Measurements from ENCODE around the gene AGMAT. TPM values are rescaled to one million over a fixed set of nuclear protein-coding genes. Genes with fewer than 3 reads are reported as not detected.

AGMAT gene
- total and polyA plus RNA-seq, 9 of the 15 experiments (the other 6 are each of a cell fraction or from before 2014, with no cell fraction given), result not detected

- TF ChIP-seq NCOR1 (IDR thresholded peaks at IDR 0.05) (0 out of 2 replicates have a peak, but pooled peaks have one; percentile 4), CHCHD3 (CRISPR knock-in tag; IDR thresholded peaks at IDR 0.05) (no peak), SIN3A (IDR thresholded peaks at IDR 0.05; ENCODE audit: borderline replicate concordance in 2 of 2, control insufficient read depth in 1 of 2, low read depth in 2 of 2, low read length in 2 of 2) (peak in 1 of 2 experiments; percentile 69; a peak in 1 of 4 replicates), ZNF436 (CRISPR knock-in tag; IDR thresholded peaks at IDR 0.05) (no peak), MTF1 (CRISPR knock-in tag; IDR thresholded peaks at IDR 0.05; ENCODE audit: borderline replicate concordance) (no peak), TCFL5 (CRISPR knock-in tag; conservative IDR thresholded peaks at IDR 0.05) (no peak), ZBTB2 (IDR thresholded peaks at IDR 0.05) (no peak), GTF2B (IDR thresholded peaks at IDR 0.05; ENCODE audit: extremely low read depth, insufficient read length) (no peak), XRCC4 (IDR thresholded peaks at IDR 0.05; ENCODE audit: extremely low read depth, insufficient read depth, insufficient read length) (no peak), ZNF197 (CRISPR knock-in tag; IDR thresholded peaks at IDR 0.05; ENCODE audit: low read depth) (no peak), SIX5 (IDR thresholded peaks at IDR 0.05; ENCODE audit: borderline replicate concordance in 1 of 2, insufficient read depth in 1 of 2, low read depth in 1 of 2, low read length in 2 of 2) (no peak), MBD1 (CRISPR knock-in tag; IDR thresholded peaks at IDR 0.05) (no peak), ZNF717 (CRISPR knock-in tag; IDR thresholded peaks at IDR 0.05) (no peak), PML (IDR thresholded peaks at IDR 0.05; ENCODE audit: low read length) (peak; percentile 31; the same call in 1 of the 2 replicates), ZNF655 (CRISPR knock-in tag; IDR thresholded peaks at IDR 0.05) (no peak), ATF2 (CRISPR knock-in tag; IDR thresholded peaks at IDR 0.05) (no peak), USF1 (CRISPR knock-in tag; IDR thresholded peaks at IDR 0.05) (no peak), MYC (IDR thresholded peaks at IDR 0.05; ENCODE audit: low read depth, low read length) (0 out of 2 replicates have a peak, but pooled peaks have one; percentile 10), MYC (CRISPR knock-in tag; IDR thresholded peaks at IDR 0.05; ENCODE audit: borderline replicate concordance, low read depth) (no peak), SMARCA5 (IDR thresholded peaks at IDR 0.05) (no peak)
These were observed 60.9 kb downstream of the AGMAT start, which contains the start of gene CASP9 (continued) for GRCh38 chr1:15524021-15524282.

Data from K562 (cell line).